DMS153 (cell line): ENCODE results near the gene DTNB.

Experiments
- DNase-seq: peaks from one replicate; lab custom pipeline; 2025; lab: John Stamatoyannopoulos, UW

Gene DTNB

GRCh38 chr2:25341011-25341727, 332.2 kb downstream of the DTNB start:
- DNase-seq, result no peak

GRCh38 chr2:25340181-25340921, 333.0 kb downstream of the DTNB start:
- no peak for DNase-seq

- DNase-seq, result peak; percentile 50
These were observed 333.6 kb downstream of the DTNB start for GRCh38 chr2:25339791-25340180.

- no peak for DNase-seq
These were observed 334.1 kb downstream of the DTNB start for GRCh38 chr2:25339211-25339674.

- DNase-seq, result no peak
These were observed 335.0 kb downstream of the DTNB start for GRCh38 chr2:25338401-25338800.

- no peak for DNase-seq
These were observed 335.5 kb downstream of the DTNB start for GRCh38 chr2:25337891-25338290.

GRCh38 chr2:25337276-25337675, 336.1 kb downstream of the DTNB start:
- no peak for DNase-seq

- DNase-seq, result no peak
These were observed 337.0 kb downstream of the DTNB start for GRCh38 chr2:25336383-25336841.

GRCh38 chr2:25335971-25336370, 337.4 kb downstream of the DTNB start:
- DNase-seq, result no peak

GRCh38 chr2:25335204-25335603, 338.2 kb downstream of the DTNB start:
- DNase-seq, result no peak

- DNase-seq, result no peak
These were observed 338.9 kb downstream of the DTNB start for GRCh38 chr2:25334482-25334881.

- DNase-seq, result no peak
These were observed 339.4 kb downstream of the DTNB start for GRCh38 chr2:25333981-25334380.

- no peak for DNase-seq
These were observed 340.8 kb downstream of the DTNB start for GRCh38 chr2:25332571-25332970.

GRCh38 chr2:25331686-25332365, 341.6 kb downstream of the DTNB start:
- DNase-seq, result no peak

GRCh38 chr2:25330937-25331336, 342.4 kb downstream of the DTNB start:
- no peak for DNase-seq

GRCh38 chr2:25330273-25330672, 343.1 kb downstream of the DTNB start:
- no peak for DNase-seq

- no peak for DNase-seq
These were observed 345.0 kb downstream of the DTNB start for GRCh38 chr2:25328152-25329085.
